ENCODE results near the gene KIF2C. TPM values are rescaled to one million over a fixed set of nuclear protein-coding genes. Genes with fewer than 3 reads are reported as not detected.
A peak's percentile ranks its signal among the peaks of the same experiment; 100 is the strongest.

KIF2C gene
- total and polyA plus RNA-seq, 2 of the 4 experiments (the other 2 are of a cell fraction), result 31.6 to 45.0 TPM

DNA sequence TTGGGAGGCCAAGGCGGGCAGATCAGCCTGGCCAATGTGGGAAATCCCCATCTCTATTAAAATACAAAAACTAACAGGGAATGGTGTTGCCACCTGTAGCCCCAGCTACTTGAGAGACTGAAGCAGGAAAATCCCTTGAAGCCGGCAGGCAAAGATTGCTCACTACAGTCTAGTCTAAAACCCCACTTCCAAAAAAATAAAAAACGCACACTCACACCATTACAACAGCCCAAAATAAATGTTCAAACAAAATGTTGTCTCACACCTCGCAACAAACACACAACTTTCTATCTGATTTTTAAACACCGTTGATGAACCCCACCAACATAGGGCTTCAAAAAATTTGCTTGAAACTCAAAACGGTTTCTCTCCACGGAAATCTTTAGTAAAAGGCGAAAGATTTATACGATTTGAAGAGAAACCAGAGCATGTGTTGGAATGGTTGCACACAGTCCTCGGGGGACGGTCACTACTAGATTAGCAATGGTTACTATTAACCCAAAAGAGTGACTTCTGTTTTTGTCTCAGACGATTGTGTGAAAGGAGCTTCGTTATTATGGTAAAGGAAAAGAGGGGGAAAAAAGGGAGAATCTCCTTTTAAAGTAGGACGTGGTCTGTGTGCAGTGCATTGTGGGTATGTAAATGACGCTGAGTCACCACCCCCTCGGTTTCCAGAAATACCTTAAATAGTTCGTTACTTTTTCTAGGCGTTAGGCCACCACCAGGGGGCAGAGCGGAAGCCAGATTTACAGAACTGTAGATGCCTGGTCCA is 8.7 kb upstream of the KIF2C start, which contains the start of gene RNU5D-1 (continued):
- TF ChIP-seq CTCF (conservative IDR thresholded peaks at IDR 0.05; ENCODE audit: low read depth, low read length), result peak; percentile 89

GRCh38 chr1:44733365-44733764 is 6.3 kb upstream of the KIF2C start:
- Histone ChIP-seq H2BK15ac (ENCODE audit: low read depth, low read length) (no peak overlapping the region), H3K27ac (ENCODE audit: insufficient read depth, low read length) (no peak overlapping the region), H3K14ac (replicated peaks; ENCODE audit: low read depth, low read length) (no peak overlapping the region), H3K36me3 (ENCODE audit: control insufficient read depth, insufficient read depth, low read length) (no peaks in the 10 kb centered on the region), H2AK5ac (ENCODE audit: low read depth, low read length) (no peak overlapping the region), H3K4ac (ENCODE audit: low read depth, low read length) (no peak overlapping the region), H3K18ac (ENCODE audit: low read depth, low read length) (no peak overlapping the region), H2AFZ (replicated peaks; ENCODE audit: low read length, poor library complexity) (peak overlapping the region; percentile 9), H4K91ac (ENCODE audit: insufficient read depth, low read depth, low read length) (no peak overlapping the region), H4K8ac (ENCODE audit: low read depth in 2 of 2, low read length in 2 of 2) (peak overlapping the region in 1 of 2 experiments; percentile 38; a peak in 2 of 4 replicates), H3K4me2 (ENCODE audit: low read depth, low read length) (no peak overlapping the region), H3K56ac (ENCODE audit: extremely low read depth, insufficient read depth, low read length) (no peak overlapping the region), H3K27me3 (ENCODE audit: control insufficient read depth, insufficient read depth, low read length) (no peaks in the 10 kb centered on the region), H2BK20ac (ENCODE audit: low read depth, low read length) (no peak overlapping the region), H3K9me3 (ENCODE audit: control insufficient read depth, insufficient read depth, low read length) (no peaks in the 10 kb centered on the region), H3K79me1 (ENCODE audit: low read depth in 1 of 2, low read length in 2 of 2) (no peaks in the 10 kb centered on the region), H2AK9ac (replicated peaks; ENCODE audit: low read depth, low read length, poor library complexity) (no peak overlapping the region), H3K9me1 (ENCODE audit: insufficient read depth, low read length) (no peaks in the 10 kb centered on the region), H3K23ac (ENCODE audit: low read depth, low read length) (no peak overlapping the region), H4K20me1 (ENCODE audit: insufficient read depth, low read length) (no peaks in the 10 kb centered on the region), H4K5ac (ENCODE audit: low read depth, low read length) (no peak overlapping the region), H3K4me3 (ENCODE audit: insufficient read depth, low read depth, low read length) (no peak overlapping the region), H3K4me1 (ENCODE audit: control insufficient read depth, insufficient read depth, low read length) (no peaks in the 10 kb centered on the region), H3K9ac (ENCODE audit: low read depth, low read length) (no peak overlapping the region), H2BK120ac (ENCODE audit: low read depth, low read length) (no peak overlapping the region), H2BK5ac (ENCODE audit: low read depth, low read length, poor library complexity, severe bottlenecking) (no peak overlapping the region)
- BruUV-seq (replicated peaks), result no TSS peak
- intact Hi-C loops (cut with micrococcal nuclease) (loop anchor here (5.0 kb wide), 3 partner anchors 74 to 569 kb away; partner anchors contain the start of genes BTBD19, DYNLT4, HECTD3 and UROD), in situ Hi-C loops (cut with MboI; ENCODE audit: low sequenced_read_pairs) (no loop called here), dilution Hi-C loops (cut with HindIII; ENCODE audit: low sequenced_read_pairs, unreplicated experiment) (no loop called here)
- no CpG with 5 or more reads among the region's 1 CpG for WGBS, 2 experiments (ENCODE audit: extremely low coverage in 2 of 2, insufficient read length in 1 of 2)
- POLR2A ChIA-PET (ENCODE audit: unreplicated experiment), result no interaction called here
- CTCF ChIA-PET, result no interaction called here
- DNase-seq (peak; percentile 77), ATAC-seq (ENCODE audit: low read depth) (no peak)
- no peak for TF ChIP-seq CHD1 (IDR thresholded peaks at IDR 0.05; ENCODE audit: low read depth, low read length)

Data from IMR-90 (cell line).